GM20000 (cell line): ENCODE data around the gene PKN1.
A peak's percentile ranks its signal among the peaks of the same experiment; 100 is the strongest.

Experiments used
- DNase-seq: peaks from one replicate; pipeline ENCODE4 v3.0.0; 2012; ENCODE audit warnings: low spot score
- CTCF ChIP-seq: IDR thresholded peaks from 2 replicates; pipeline ENCODE4 v1.5.1; 2012; ENCODE audit warnings: mild to moderate bottlenecking, control low read depth; ENCODE audit errors: extremely low read depth, missing control alignments

The PKN1 gene

GRCh38 chr19:14467391-14467790, 34.3 kb downstream of the PKN1 start:
- TF ChIP-seq CTCF: no peak
- peak; percentile 8 for DNase-seq

GRCh38 chr19:14467816-14468215, 34.7 kb downstream of the PKN1 start:
- TF ChIP-seq CTCF: no peak
- peak; percentile 10 for DNase-seq

- DNase-seq: no peak
- no peak for TF ChIP-seq CTCF
Measured at GRCh38 chr19:14470031-14470876, 37.1 kb downstream of the PKN1 start.

- no peak for DNase-seq
- TF ChIP-seq CTCF: no peak
Measured at GRCh38 chr19:14471436-14472187, 38.5 kb downstream of the PKN1 start.

- TF ChIP-seq CTCF: peak; percentile 97
- DNase-seq: peak; percentile 96
Measured at GRCh38 chr19:14472202-14472938, 39.3 kb downstream of the PKN1 start.

GRCh38 chr19:14473073-14473977, 40.2 kb downstream of the PKN1 start:
- no peak for TF ChIP-seq CTCF
- peak; percentile 69 for DNase-seq
